K562 (cell line): ENCODE results near the gene URGCP. TPM values are rescaled to one million over a fixed set of nuclear protein-coding genes. Genes with fewer than 3 reads are reported as not detected.

ENCODE experiments used
- DIDO1 ChIP-seq: fragments of 450-650 bp; IDR thresholded peaks from 2 replicates; pipeline ENCODE4 v1.6.1; 2016; ENCODE audit warnings: low read depth, missing biosample characterization, missing genetic modification characterization
- FOXA3 ChIP-seq, 2 experiments: fragments of 450-650 bp in 1 of 2; sonication (generic) in 1 of 2; formaldehyde crosslinking; IDR thresholded peaks in 1 of 2; conservative IDR thresholded peaks in 1 of 2; 2 replicates each; pipeline versions ENCODE4 v1.4.0 to v1.8.0; 2020 to 2022; ENCODE audit warnings: mild to moderate bottlenecking in 2 of 2, missing genetic modification reagents in 1 of 2
- IRF1 ChIP-seq: sonication (generic); formaldehyde crosslinking; IDR thresholded peaks from 2 replicates; pipeline ENCODE4 v1.8.0; 2022; ENCODE audit warnings: missing genetic modification reagents, mild to moderate bottlenecking, borderline replicate concordance
- MCM2 ChIP-seq: fragments of 450-650 bp; IDR thresholded peaks from 2 replicates; pipeline ENCODE4 v1.6.1; 2017; ENCODE audit warnings: low read depth, mild to moderate bottlenecking
- PRMT5 ChIP-seq: sonication (generic); formaldehyde crosslinking; IDR thresholded peaks from 2 replicates; pipeline ENCODE4 v1.5.0; 2020; ENCODE audit warnings: missing genetic modification reagents
- RHOXF2B ChIP-seq: fragments of 250-450 bp; sonication (Bioruptor Pico); conservative IDR thresholded peaks from 2 replicates; pipeline ENCODE4 v1.5.1; 2021
- ZNF407 ChIP-seq: fragments of 450-650 bp; IDR thresholded peaks from 2 replicates; pipeline ENCODE4 v1.6.1; 2016; ENCODE audit warnings: low read depth
- polyA plus RNA-seq, 8 experiments: library from polyadenylated mRNA; depleted of rRNA in 4 of 8; stranded (reverse) in 5 of 8; unstranded in 3 of 8; fragments of >200 nt; fragmentation: Nextera tagmentation in 2 of 8; fragmentation: Illumina TruSeq in 1 of 8; extraction: Ambion mirVana in 2 of 8; extraction: Trizol in 1 of 8; gene quantifications; 2 replicates each; pipeline versions ENCODE4 v1.2.1 to v1.2.3, GENCODE V29; 2011 to 2014; ENCODE audit warnings: inconsistent platforms in 1 of 8, missing spikeins in 1 of 8
- total RNA-seq, 7 experiments: library from RNA; depleted of rRNA in 6 of 7; stranded (reverse); fragments of >200 nt in 6 of 7; fragmentation: Illumina TruSeq in 2 of 7; extraction: Trizol in 2 of 7; gene quantifications; 2 replicates each; pipeline versions ENCODE4 v1.2.1 to v1.2.3, GENCODE V29; 2011 to 2021; ENCODE audit warnings: low replicate concordance in 1 of 7
- TF ChIP-seq, protein P1 (sequence below), 2 experiments: fragments of 450-650 bp in 1 of 2; sonication (generic) in 1 of 2; formaldehyde crosslinking in 1 of 2; IDR thresholded peaks; 2 replicates each; pipeline versions ENCODE4 v1.7.1 to v1.9.0; 2016 to 2022; ENCODE audit warnings: inconsistent platforms in 1 of 2, mild to moderate bottlenecking in 1 of 2, missing genetic modification reagents in 1 of 2

Gene URGCP
- total and polyA plus RNA-seq, 9 of the 15 experiments (the other 6 are each of a cell fraction or from before 2014, with no cell fraction given), result 1.7 to 25.8 (median 12.5) TPM

DNA sequence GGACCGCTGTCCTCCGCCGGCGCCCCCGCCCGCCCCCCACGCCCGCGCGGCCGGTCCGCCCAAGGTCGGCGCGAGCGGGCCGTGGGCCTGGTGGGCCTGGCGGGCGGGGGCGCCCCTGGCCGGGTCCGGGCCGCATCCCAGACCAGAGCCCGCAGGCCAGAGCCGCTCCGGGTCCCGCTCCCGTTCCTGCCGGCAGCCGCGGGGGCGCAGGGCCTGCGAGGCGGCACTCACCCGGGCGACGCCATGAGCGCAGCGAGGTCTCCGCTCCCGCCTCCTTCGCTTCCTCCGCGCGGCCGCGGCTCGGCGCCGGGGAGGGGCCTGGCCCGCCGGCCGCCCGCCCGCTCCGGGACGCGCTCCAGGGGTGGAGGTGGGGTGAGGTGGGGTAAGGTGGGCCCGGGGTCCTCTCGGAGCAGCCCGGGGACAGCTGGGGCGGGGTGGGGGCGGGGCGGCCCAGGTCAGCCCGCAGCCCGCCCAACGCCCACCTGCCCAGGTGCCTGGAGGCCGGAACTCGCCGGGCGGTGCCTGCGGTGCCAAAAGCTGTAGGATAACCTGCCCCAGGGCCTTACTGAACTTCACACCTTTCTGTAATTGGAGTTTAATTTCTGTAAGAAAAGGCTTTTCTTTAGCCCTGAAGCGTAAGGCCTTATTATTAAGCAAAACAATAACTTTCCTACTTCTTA, at the start of gene URGCP (continued):
- no peak for TF ChIP-seq ZNF407
- TF ChIP-seq RHOXF2B, result no peak
- TF ChIP-seq FOXA3 (CRISPR knock-in tag; conservative IDR thresholded peaks at IDR 0.05 in 1 of 2, IDR thresholded peaks at IDR 0.05 in 1 of 2), result no peak
- TF ChIP-seq, protein P1, sequence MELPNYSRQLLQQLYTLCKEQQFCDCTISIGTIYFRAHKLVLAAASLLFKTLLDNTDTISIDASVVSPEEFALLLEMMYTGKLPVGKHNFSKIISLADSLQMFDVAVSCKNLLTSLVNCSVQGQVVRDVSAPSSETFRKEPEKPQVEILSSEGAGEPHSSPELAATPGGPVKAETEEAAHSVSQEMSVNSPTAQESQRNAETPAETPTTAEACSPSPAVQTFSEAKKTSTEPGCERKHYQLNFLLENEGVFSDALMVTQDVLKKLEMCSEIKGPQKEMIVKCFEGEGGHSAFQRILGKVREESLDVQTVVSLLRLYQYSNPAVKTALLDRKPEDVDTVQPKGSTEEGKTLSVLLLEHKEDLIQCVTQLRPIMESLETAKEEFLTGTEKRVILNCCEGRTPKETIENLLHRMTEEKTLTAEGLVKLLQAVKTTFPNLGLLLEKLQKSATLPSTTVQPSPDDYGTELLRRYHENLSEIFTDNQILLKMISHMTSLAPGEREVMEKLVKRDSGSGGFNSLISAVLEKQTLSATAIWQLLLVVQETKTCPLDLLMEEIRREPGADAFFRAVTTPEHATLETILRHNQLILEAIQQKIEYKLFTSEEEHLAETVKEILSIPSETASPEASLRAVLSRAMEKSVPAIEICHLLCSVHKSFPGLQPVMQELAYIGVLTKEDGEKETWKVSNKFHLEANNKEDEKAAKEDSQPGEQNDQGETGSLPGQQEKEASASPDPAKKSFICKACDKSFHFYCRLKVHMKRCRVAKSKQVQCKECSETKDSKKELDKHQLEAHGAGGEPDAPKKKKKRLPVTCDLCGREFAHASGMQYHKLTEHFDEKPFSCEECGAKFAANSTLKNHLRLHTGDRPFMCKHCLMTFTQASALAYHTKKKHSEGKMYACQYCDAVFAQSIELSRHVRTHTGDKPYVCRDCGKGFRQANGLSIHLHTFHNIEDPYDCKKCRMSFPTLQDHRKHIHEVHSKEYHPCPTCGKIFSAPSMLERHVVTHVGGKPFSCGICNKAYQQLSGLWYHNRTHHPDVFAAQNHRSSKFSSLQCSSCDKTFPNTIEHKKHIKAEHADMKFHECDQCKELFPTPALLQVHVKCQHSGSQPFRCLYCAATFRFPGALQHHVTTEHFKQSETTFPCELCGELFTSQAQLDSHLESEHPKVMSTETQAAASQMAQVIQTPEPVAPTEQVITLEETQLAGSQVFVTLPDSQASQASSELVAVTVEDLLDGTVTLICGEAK (IDR thresholded peaks at IDR 0.05), result 0 out of 2 replicates have a peak, but pooled peaks have one; percentile 16
- TF ChIP-seq, protein P1 (CRISPR knock-in tag; IDR thresholded peaks at IDR 0.05), result no peak
- no peak for TF ChIP-seq IRF1 (CRISPR knock-in tag)
- TF ChIP-seq DIDO1 (tag), result no peak
- TF ChIP-seq PRMT5 (CRISPR knock-in tag), result no peak
- TF ChIP-seq MCM2, result no peak
